GM19035 (cell line): ENCODE results near the gene IFI16.
"Not testable (repeated sequence)": the region's sequence is repeated elsewhere in the genome, so short reads cannot be mapped to it uniquely, and the experiment has no call there.

Experiments
- ATAC-seq: cut with Tn5 transposase; IDR thresholded peaks from one replicate; pipeline ENCODE4 v1.9.1; 2021; ENCODE audit not compliant: unreplicated experiment

IFI16 gene

GRCh38 chr1:159007726-159008125 is 2.0 kb upstream of the IFI16 start:
- ATAC-seq: no peak

DNA sequence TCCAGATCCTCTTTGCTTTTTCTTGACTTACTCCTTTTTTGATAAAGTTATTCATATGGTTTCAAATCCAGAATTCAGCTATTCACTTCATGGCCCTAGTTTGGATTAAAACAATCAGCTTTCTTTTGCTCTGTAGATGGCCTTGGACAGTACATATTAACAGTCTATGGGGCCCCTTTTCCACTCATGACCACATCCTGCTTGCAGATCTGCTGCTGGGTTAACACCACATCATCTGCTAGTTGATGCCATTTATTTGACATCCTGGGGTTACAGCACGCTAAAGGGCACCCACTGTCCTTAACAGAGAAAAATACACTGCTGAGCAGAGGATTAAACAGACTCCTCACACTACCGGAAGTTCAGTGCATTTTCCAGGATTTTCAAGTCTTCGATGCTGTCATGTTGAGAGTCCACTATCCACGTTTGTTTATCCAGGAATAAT is 941 bp upstream of the IFI16 start:
- peak; percentile 67 for ATAC-seq

GRCh38 chr1:159009287-159009686 is 420 bp upstream of the IFI16 start:
- ATAC-seq: no peak

DNA sequence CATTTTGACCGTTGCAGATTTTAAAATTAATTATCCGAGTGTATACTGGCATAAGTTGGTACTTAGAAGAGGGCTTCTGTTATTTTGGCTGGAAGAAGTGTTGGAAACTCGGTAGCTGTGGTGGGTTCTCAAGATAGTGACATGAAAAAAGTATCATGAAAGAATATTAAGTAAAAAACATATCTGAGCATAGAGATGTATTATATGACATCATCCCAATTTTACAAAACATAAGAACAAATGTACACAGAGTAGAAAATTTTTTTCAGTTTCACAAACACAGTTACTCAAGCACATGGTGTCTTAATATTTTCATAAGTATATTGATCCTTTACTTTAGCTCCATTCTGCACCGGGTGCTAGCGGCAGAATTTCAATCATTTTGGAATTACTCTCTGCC is 684 bp downstream of the IFI16 start:
- ATAC-seq: no peak

DNA sequence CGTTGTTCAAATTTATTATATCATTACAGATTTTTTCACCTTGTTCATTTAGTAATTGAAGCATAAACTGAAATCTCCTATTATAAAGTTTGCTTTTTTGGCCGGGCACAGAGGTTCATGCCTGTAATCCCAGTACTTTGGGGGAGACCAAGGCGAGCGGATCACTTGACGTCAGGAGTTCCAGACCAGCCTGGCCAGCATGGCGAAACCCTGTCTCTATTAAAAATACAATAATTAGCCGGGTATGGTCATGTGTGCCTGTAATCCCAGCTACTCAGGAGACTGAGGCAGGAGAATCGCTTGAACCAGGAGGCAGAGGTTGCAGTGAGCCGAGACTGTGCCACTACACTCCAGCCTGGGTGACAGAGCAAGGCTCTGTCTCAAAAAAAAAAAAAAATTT is 1.3 kb downstream of the IFI16 start:
- not testable (repeated sequence) for ATAC-seq

DNA sequence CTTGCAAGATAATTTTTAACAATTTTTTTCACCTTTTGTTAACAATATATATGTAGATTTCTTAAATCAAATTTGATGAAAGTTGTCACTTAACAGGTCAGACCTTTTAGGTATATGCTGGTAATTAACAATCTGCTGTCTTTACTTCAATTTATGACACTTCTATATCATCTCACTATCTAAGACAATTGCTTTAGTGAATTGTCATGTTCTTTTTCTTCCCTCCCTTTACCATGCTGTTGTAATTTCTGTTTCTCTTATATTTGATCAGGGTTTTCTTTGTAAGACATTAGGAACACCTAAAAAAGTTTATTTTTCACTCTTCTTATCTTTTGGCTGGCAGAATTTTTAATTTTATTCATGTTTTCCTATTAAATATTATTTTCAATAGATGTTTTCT is 2.0 kb downstream of the IFI16 start:
- no peak for ATAC-seq

DNA sequence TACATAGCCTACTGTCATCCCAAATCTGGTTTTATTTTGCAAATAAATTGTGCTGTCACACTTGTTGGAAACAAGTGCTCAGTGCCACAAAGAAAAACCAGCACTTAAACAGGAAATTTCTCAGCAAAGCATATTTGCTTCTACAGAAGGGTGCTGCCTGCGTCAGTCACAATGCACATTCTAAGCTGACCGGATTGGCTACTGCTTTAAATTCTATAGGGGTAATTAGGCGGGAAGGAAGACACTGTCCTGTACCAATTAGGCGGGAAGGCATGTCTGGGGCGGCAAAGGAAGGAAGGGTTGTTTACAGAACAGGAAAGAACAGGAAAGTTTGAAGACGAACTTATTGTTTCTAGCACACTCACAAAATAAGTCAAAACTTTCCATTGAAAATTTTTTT is 2.8 kb downstream of the IFI16 start:
- peak; percentile 26 for ATAC-seq

- ATAC-seq: no peak
Observed at GRCh38 chr1:159014003-159014571, 4.4 kb downstream of the IFI16 start.

- ATAC-seq: no peak
Observed at GRCh38 chr1:159014851-159015250, 5.1 kb downstream of the IFI16 start.

GRCh38 chr1:159015440-159015909 is 5.8 kb downstream of the IFI16 start:
- ATAC-seq: peak; percentile 93

DNA sequence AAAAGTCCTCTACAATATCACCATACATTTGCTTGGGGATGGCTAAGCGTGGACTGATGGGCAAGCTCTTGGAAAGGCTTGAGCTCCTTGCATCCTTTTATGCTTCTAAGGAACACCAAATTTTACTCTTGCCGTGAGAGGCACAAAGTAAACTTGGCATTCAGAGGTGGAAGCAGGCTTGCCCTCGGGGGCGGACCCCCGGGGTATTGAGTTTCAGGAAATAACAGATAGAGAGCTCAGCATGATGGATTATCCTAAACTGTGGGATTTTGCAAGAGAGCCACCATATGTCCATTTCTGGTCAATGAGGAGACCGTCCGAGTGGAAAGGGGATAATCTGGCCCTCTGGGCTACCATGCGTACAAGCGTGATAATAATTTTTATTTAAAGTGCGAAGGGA is 14.0 kb downstream of the IFI16 start:
- no peak for ATAC-seq

DNA sequence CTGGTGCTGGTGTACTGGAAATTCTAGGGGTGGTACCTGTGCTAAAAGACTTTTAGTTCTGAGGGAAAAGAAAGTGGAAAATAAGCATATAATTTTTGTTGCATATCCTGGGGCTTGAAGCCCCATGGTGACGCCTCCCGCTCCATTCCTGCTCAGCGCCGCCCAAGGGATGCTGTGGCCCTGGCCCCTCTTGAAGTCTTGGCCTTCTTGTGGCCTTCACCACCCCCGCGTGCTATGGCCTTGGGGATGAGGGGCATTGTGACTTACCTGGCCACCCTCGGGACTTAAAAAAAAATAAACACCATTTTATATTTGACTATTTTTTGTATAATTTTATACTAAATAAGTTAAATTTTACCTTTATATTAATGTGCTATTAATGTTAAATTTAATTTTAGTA is 15.3 kb downstream of the IFI16 start:
- ATAC-seq: no peak

GRCh38 chr1:159026841-159027240 is 17.1 kb downstream of the IFI16 start:
- not testable (repeated sequence) for ATAC-seq

DNA sequence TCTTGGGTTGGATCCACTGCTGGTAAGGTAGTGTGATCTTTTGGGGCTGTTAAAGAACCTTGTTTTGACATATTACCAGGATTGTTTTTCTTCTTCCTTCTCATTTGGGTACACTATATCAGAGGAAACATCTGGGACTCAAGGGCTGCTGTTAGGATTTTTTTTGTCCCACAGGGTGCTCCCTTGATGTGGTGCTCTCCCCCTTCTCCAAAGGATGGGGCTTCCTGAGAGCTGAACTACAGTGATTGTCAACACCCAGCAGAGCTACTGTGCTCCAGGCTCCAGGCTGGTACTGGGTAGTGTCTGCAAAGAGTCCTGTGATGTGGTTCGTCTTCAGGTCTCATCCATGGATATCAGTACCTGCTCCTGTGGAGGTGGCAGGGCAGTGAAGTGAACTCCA is 20.6 kb downstream of the IFI16 start:
- no peak for ATAC-seq

DNA sequence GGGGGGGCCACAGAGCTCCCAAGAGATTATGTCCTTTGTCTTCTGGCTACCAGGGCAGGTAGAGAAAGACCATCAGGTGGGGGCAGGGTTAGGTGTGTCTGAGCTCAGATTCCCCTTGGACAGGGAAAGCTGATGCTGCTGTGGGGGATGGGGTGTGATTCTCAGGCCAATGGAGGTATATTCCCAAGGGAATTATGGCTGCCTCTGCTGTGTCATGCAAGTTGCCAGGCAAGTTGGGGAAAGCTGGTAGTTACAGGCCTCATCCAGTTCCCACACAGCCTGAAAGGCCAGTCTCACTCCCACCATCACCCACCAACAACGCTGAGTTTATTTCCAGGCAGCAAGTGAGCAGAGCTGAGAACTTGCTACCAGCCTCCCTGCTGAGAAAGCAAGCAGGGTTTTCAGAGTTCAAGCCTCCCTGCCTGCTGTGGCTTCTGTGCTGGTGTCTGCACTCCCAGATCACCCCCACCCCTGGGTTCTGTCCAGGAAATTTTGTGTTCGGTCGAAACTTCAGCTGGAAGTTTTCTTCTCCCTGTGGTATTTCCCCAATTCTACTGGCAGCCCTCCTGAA is 21.3 kb downstream of the IFI16 start:
- no peak for ATAC-seq

- no peak for ATAC-seq
Observed at GRCh38 chr1:159040206-159040605, 30.5 kb downstream of the IFI16 start.

- ATAC-seq: no peak
Observed at GRCh38 chr1:159040893-159041724, 31.4 kb downstream of the IFI16 start.

DNA sequence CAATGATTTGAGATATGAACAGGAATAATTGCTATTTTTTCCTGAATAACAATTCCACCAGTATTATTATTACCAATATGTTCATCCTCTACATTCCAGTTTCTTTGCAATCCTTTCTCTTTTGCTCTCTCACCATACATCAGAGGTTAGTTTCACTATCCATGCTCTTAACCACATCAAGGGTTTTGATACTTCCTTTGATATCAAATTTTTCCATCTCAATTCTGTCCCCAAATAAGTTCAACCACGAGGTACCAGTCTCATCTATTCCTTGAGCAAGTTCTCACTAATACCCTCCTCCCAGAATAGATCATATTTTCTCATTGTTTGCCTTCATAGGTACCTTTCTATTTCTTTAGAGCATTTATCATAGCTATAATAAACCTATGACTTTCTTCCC is 36.8 kb downstream of the IFI16 start:
- not testable (repeated sequence) for ATAC-seq

DNA sequence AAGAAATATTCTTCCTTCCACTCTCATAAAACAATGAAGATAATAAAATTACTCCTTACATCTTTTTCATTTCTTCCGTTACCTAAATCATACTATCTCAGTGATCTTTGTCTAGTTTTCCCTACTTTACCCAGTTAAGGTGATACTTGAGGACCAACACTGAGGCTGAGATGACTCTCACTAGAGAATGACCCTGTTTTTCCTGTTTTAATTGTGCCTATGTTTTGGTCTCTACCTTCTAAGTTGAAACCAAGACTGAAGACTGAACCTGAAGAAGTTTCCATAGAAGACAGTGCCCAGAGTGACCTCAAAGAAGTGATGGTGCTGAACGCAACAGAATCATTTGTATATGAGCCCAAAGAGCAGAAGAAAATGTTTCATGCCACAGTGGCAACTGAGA is 41.7 kb downstream of the IFI16 start:
- ATAC-seq: no peak

GRCh38 chr1:159054427-159054826 is 44.7 kb downstream of the IFI16 start:
- no peak for ATAC-seq

DNA sequence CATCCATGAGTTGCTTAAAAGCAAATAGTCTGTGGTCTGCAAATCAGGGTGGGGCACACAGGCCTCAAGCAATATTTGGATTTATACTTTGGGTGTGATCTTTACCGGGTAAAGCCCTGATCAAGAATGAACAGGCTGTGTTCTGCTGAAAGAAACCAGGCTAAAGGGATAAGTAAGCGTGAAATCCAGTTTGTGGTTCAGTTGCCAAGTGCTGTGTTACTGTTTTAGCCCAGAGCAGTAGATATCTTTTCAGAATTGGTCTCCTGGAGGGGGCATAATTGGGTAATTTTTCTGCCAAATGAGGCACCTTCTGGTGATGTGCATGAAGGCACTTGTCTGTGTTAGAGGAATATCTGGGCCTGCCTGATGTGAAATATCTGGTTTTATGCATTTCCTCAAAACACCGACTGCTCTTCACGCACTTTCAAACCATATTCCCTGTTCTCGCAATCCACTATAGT is 45.5 kb downstream of the IFI16 start:
- ATAC-seq: no peak

DNA sequence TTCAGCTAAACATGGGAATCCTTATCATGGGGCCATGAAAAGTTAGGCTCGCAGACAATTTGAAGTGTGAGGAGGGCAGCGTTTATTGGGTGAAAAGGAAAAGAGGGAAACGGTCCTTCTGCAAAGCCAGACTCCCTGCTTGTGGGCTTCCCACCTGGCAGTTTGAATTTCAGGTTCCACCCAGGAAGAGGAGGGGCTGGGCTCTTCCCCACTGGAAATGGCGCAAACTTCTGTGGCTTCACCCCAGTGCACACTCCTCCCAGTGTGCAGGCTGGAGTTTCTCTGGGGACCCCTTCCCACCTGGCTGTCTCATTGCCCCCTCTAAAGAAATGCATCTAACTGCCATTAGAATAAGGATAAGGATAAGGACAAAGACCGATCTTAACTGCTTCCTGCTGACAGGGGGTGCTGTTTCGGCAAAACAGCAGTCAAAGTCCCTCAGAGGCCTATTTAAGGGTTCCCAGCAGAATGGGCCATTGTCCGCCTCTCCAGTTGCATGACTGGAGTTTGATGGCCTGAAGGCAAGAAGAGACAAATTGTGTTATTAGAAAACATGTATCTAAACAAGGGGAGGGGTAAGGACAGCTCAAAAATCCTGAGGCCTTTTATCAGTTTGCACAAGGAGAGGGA is 46.5 kb downstream of the IFI16 start:
- no peak for ATAC-seq
